Stimulated activated naive CD4-positive, alpha-beta T cell treated with Interleukin-2 at 50 U/mL for 16 hours (primary cell): Measurements from ENCODE around the gene ATF2.
"Not testable (repeated sequence)": the region's sequence is repeated elsewhere in the genome, so short reads cannot be mapped to it uniquely, and the experiment has no call there.

ENCODE experiments used
- DNase-seq: peaks from one replicate; lab custom pipeline; 2025; lab: John Stamatoyannopoulos, UW

ATF2 gene

GRCh38 chr2:175164235-175164634, 3.8 kb downstream of the ATF2 start:
- no peak for DNase-seq

GRCh38 chr2:175158894-175159293, 9.1 kb downstream of the ATF2 start:
- DNase-seq = no peak

- no peak for DNase-seq
Measured at GRCh38 chr2:175156534-175156933, 11.5 kb downstream of the ATF2 start.

GRCh38 chr2:175154661-175155082, 13.3 kb downstream of the ATF2 start:
- no peak for DNase-seq

- no peak for DNase-seq
Measured at GRCh38 chr2:175152242-175152641, 15.8 kb downstream of the ATF2 start.

DNA sequence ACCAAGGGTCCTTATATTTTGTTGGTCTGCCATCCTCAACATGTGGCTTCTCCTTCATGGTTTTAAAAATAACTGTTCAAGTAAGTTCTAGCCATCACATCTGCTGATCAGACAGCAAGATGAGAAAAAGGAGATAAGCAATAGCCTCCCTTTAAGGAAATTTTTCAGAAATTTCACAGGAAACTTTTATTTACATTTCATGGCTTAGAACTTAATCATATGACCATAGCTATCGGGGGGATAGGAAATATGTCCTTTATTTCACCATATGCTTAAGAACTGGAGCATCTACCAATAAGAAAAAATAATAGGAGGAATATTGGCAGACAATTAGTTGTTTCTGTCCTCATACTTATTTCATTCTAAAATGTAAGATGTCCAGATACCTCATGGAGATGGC, 16.2 kb downstream of the ATF2 start:
- no peak for DNase-seq

DNA sequence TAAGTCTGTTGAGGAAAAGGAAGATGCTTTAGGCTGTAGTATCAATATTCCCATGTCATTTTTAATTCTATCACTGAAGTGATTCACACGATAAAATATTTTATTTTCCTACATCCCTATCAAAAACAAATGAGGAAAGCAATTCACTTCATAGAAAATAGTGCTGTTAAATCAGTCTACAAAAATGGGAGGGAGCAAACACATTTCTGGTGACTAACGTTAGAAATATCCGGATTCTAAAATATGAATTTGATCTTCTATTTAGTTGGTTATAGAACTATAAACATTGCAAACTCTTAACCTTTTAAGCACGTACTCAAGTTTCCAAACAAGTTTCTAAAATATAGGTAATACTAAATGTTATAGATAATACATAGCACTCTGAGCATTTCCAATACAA, 20.8 kb downstream of the ATF2 start:
- DNase-seq = no peak

GRCh38 chr2:175143678-175144077, 24.3 kb downstream of the ATF2 start:
- no peak for DNase-seq

DNA sequence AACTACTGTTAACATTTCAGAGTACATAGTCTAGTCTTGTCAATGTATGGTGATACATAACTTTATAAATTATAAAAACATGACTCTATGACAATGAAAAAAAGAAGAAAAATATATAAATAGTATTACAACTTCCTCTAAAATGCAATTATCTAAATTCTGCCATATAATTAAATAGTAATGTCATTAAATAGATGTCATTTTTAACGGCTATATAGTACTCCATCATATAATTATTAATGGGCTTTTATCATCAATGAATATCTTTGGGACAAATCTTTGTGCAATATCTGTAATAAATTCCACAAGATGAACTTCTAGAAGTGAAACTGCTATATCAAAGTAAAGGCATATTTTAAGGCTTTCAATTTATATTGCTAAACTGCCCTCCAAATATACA, 24.8 kb downstream of the ATF2 start:
- no peak for DNase-seq

GRCh38 chr2:175140332-175140731, 27.7 kb downstream of the ATF2 start:
- no peak for DNase-seq

GRCh38 chr2:175137793-175138192, 30.2 kb downstream of the ATF2 start:
- DNase-seq = no peak

- DNase-seq = no peak
Measured at GRCh38 chr2:175136334-175137215, 31.4 kb downstream of the ATF2 start.

GRCh38 chr2:175135862-175136261, 32.1 kb downstream of the ATF2 start:
- no peak for DNase-seq

DNA sequence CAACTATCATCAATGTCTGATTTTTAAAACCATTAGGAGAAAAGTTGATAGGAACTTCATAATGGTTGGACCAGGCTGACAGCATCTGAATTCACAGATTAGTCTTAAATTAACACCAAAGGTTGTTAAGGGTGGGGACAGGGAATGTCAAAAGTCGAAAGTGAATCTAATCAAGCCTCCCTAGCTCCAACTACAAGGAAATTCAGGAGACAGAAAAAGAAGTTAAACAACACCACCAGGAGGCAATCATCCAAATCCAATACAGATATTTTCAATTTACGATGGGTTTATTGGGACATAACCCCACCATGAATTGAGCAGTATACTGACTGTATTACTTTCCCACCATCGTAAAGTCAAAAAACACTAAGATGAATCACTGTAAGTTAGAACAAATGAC, 32.8 kb downstream of the ATF2 start:
- DNase-seq = no peak

GRCh38 chr2:175131252-175131651, 36.8 kb downstream of the ATF2 start:
- DNase-seq = no peak

DNA sequence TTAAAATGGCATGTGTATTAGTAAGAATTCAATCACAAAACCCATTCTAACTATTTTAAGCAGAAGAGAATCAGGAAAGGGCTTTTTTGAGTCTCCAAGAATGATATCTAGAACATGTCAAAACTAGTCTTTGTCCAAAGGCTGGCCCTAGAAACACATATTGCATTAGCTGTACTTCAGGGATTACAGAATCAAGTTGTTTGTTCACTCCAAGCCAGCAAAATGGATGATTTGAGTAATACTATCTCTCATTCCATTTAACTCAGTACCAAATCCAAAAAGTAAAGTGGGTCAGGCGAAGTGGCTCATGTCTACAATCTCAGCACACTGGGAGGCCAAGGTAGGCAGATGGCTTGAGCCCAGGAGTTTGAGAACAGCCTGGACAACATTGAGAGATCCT, 41.3 kb downstream of the ATF2 start:
- no peak for DNase-seq

GRCh38 chr2:175123254-175123653, 44.7 kb downstream of the ATF2 start:
- DNase-seq = no peak

DNA sequence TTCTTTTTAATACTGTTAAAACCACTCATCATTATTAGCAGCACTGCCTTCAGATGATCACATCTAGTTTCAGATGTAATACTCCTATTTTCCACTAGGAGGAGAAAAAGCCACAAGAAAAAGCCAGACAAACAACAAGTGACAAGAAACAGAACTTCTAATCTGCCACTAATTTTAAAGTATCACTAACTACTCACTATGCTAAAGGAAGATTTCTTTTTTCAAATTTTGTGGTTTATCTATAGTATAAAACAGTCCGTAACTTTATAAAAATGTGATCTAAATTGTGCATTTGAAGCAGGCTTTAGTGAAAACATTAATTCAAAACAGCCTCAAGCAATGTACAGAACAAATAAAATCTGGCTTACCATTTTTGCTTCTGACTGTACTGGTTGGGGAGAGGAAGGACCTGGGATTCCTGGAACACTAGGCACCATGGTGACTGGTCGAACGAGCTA, 56.8 kb downstream of the ATF2 start:
- no peak for DNase-seq

GRCh38 chr2:175108091-175108490, 59.9 kb downstream of the ATF2 start:
- not testable (repeated sequence) for DNase-seq

GRCh38 chr2:175107146-175107545, 60.9 kb downstream of the ATF2 start:
- DNase-seq = no peak

DNA sequence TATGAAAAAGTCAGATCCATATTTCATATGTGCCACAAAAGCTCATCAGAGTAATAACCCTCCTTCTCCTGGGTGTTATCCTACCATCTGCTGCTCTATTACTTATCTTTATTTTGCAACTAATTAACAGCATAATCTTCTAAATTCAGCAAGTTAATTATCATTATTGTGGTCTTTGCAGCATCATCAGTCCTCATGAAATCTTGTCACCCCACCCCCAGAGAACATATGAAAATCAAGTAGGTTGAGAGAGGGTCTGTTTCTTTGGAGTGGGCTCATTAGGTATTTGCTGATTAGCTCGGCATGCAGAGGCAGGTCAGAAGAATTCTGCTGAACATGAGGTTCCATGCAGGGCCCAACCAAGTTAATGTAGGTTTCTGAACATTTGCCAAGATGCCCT, 64.8 kb downstream of the ATF2 start:
- no peak for DNase-seq

- no peak for DNase-seq
Measured at GRCh38 chr2:175101514-175101913, 66.5 kb downstream of the ATF2 start.

DNA sequence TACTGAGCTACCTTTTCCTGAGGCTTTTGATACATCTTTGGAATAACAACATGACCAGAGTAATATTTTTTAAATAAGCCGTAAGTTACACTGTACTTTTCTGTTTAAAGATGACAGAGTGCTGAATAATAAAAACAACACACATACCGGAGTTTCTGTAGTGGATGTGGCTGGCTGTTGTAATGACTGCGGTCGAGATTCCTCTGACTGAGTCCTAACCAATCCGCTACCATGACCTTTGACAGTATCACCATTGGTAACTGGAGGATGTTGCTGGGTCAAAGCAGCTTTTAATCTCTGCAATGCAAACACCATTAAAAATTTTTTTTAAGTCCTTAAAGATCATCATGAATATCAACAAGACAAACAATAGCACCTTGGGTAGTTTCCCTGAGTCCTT, 70.7 kb downstream of the ATF2 start:
- no peak for DNase-seq

DNA sequence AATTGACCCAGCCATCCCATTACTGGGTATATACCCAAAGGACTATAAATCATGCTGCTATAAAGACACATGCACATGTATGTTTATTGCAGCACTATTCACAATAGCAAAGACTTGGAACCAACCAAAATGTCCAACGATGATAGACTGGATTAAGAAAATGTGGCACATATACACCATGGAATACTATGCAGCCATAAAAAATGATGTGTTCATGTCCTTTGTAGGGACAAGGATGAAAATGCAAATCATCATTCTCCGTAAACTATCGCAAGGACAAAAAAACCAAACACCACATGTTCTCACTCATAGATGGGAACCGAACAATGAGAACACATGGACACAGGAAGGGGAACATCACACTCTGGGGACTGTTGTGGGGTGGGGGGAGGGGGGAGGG, 83.9 kb downstream of the ATF2 start:
- DNase-seq = not testable (repeated sequence)
